Neural cell (in vitro differentiated cells): ENCODE measurements around the gene RHO.

Experiments used
- EP300 ChIP-seq: fragments of 450-650 bp; conservative IDR thresholded peaks from 2 replicates; pipeline ENCODE4 v1.6.1; 2014; ENCODE audit warnings: antibody characterized with exemption, mild to moderate bottlenecking, moderate library complexity; ENCODE audit not compliant: poor library complexity, severe bottlenecking
- EZH2 ChIP-seq: fragments of 200-600, 300-800 bp; shearing (Covaris generic), sonication (generic); IDR thresholded peaks from 2 replicates; pipeline ENCODE4 v1.6.1; 2014; ENCODE audit warnings: antibody characterized with exemption, low read length, borderline replicate concordance, mild to moderate bottlenecking; ENCODE audit not compliant: insufficient read depth, poor library complexity, severe bottlenecking
- MXI1 ChIP-seq: fragments of 450-650 bp; conservative IDR thresholded peaks from 2 replicates; pipeline ENCODE4 v1.6.1; 2014; ENCODE audit warnings: antibody characterized with exemption, mild to moderate bottlenecking; ENCODE audit not compliant: poor library complexity, severe bottlenecking
- POLR2AphosphoS5 ChIP-seq: IDR thresholded peaks from 2 replicates; pipeline ENCODE4 v1.6.1; 2012
- RAD21 ChIP-seq: fragments of 450-650 bp; conservative IDR thresholded peaks from 2 replicates; pipeline ENCODE4 v1.6.1; 2014; ENCODE audit warnings: antibody characterized with exemption, mild to moderate bottlenecking, moderate library complexity
- REST ChIP-seq: IDR thresholded peaks from 2 replicates; pipeline ENCODE4 v1.6.1; 2012; ENCODE audit warnings: borderline replicate concordance
- SMC3 ChIP-seq: fragments of 450-650 bp; conservative IDR thresholded peaks from 2 replicates; pipeline ENCODE4 v1.6.1; 2014; ENCODE audit warnings: antibody characterized with exemption, mild to moderate bottlenecking, moderate library complexity; ENCODE audit not compliant: poor library complexity
- TAF1 ChIP-seq: IDR thresholded peaks from 2 replicates; pipeline ENCODE4 v1.6.1; 2012; ENCODE audit warnings: low read depth
- TF ChIP-seq, protein P1 (sequence below): fragments of 450-650 bp; IDR thresholded peaks from 2 replicates; pipeline ENCODE4 v1.5.1; 2014; ENCODE audit warnings: antibody characterized with exemption, mild to moderate bottlenecking, moderate library complexity; ENCODE audit not compliant: poor library complexity, severe bottlenecking

DNA sequence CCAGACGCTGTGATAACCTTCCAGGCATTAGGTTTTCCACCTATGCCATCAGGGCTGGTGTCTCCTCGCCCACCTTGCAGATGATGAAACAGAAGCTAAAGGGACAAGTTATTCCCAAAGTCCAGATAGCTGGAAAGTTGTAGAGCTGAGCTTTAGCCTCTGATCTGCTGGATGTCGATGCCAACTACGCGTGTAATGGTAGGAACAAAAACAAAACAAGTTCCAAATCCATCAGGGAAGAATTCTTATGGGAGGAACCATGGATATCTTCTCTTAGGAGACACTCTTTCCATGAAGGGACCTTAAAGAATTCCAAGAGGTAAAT is 28.1 kb upstream of the RHO start:
- TF ChIP-seq, protein P1, sequence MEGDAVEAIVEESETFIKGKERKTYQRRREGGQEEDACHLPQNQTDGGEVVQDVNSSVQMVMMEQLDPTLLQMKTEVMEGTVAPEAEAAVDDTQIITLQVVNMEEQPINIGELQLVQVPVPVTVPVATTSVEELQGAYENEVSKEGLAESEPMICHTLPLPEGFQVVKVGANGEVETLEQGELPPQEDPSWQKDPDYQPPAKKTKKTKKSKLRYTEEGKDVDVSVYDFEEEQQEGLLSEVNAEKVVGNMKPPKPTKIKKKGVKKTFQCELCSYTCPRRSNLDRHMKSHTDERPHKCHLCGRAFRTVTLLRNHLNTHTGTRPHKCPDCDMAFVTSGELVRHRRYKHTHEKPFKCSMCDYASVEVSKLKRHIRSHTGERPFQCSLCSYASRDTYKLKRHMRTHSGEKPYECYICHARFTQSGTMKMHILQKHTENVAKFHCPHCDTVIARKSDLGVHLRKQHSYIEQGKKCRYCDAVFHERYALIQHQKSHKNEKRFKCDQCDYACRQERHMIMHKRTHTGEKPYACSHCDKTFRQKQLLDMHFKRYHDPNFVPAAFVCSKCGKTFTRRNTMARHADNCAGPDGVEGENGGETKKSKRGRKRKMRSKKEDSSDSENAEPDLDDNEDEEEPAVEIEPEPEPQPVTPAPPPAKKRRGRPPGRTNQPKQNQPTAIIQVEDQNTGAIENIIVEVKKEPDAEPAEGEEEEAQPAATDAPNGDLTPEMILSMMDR = no peak
- TF ChIP-seq TAF1 (no peak), SMC3 (no peak), EP300 (no peak), POLR2AphosphoS5 (no peak), REST (no peak), EZH2 (no peak), MXI1 (no peak), RAD21 (no peak)
